ENCODE data around the gene PLXNC1.

GRCh38 chr12:94222351-94223084 is 74.1 kb downstream of the PLXNC1 start:
- no peak for TF ChIP-seq CTCF (conservative IDR thresholded peaks at IDR 0.05 in 1 of 2, IDR thresholded peaks at IDR 0.05 in 1 of 2; ENCODE audit: low read depth in 1 of 2, low read length in 2 of 2)
- no peak for TF ChIP-seq EZH2 (IDR thresholded peaks at IDR 0.05; ENCODE audit: low read length, missing control alignments)

Measured in fibroblast of lung (primary cell).